ENCODE data around the gene ABLIM3.

ABLIM3 gene

GRCh38 chr5:149195337-149195887, 54.1 kb downstream of the ABLIM3 start:
- no peak for DNase-seq

- no peak for DNase-seq
These were observed 54.7 kb downstream of the ABLIM3 start for GRCh38 chr5:149195962-149196361.

- DNase-seq: no peak
These were observed 56.9 kb downstream of the ABLIM3 start for GRCh38 chr5:149198148-149198547.

GRCh38 chr5:149200355-149200754, 59.1 kb downstream of the ABLIM3 start:
- DNase-seq: no peak

GRCh38 chr5:149201121-149201637, 59.9 kb downstream of the ABLIM3 start:
- DNase-seq: no peak

- no peak for DNase-seq
These were observed 61.7 kb downstream of the ABLIM3 start for GRCh38 chr5:149202910-149203451.

GRCh38 chr5:149203921-149204441, 62.7 kb downstream of the ABLIM3 start:
- DNase-seq: no peak

GRCh38 chr5:149205625-149206523, 64.6 kb downstream of the ABLIM3 start:
- no peak for DNase-seq

- DNase-seq: no peak
These were observed 65.3 kb downstream of the ABLIM3 start for GRCh38 chr5:149206524-149207141.

GRCh38 chr5:149207831-149208230, 66.5 kb downstream of the ABLIM3 start:
- no peak for DNase-seq

- no peak for DNase-seq
These were observed 68.9 kb downstream of the ABLIM3 start for GRCh38 chr5:149210225-149210624.

- no peak for DNase-seq
These were observed 69.7 kb downstream of the ABLIM3 start for GRCh38 chr5:149210968-149211490.

- DNase-seq: no peak
These were observed 70.3 kb downstream of the ABLIM3 start for GRCh38 chr5:149211566-149211965.

GRCh38 chr5:149212198-149212951, 71.1 kb downstream of the ABLIM3 start:
- DNase-seq: no peak

GRCh38 chr5:149213264-149213880, 72.1 kb downstream of the ABLIM3 start:
- DNase-seq: no peak

- DNase-seq: no peak
These were observed 74.3 kb downstream of the ABLIM3 start for GRCh38 chr5:149215478-149216090.

GRCh38 chr5:149216496-149216895, 75.2 kb downstream of the ABLIM3 start:
- DNase-seq: no peak

GRCh38 chr5:149217096-149217802, 76.0 kb downstream of the ABLIM3 start:
- no peak for DNase-seq

- DNase-seq: no peak
These were observed 76.5 kb downstream of the ABLIM3 start for GRCh38 chr5:149217803-149218155.

GRCh38 chr5:149219584-149219983, 78.3 kb downstream of the ABLIM3 start:
- DNase-seq: no peak

GRCh38 chr5:149220750-149221149, 79.5 kb downstream of the ABLIM3 start:
- DNase-seq: no peak
